Measurements from ENCODE around the gene MDGA2.
"Not testable (repeated sequence)": the region's sequence is repeated elsewhere in the genome, so short reads cannot be mapped to it uniquely, and the experiment has no call there.

The MDGA2 gene

GRCh38 chr14:47297374-47297773, 378.0 kb downstream of the MDGA2 start:
- H3K9ac ChIP-seq (ENCODE audit: low read length), result no peak overlapping the region
- H3K36me3 ChIP-seq (ENCODE audit: control insufficient read depth, insufficient read depth, low read length), result no peaks in the 10 kb centered on the region
- no peak overlapping the region for H3K4me3 ChIP-seq (ENCODE audit: low read length)
- no peaks in the 10 kb centered on the region for H3K4me1 ChIP-seq (ENCODE audit: control insufficient read depth, insufficient read depth, low read length)
- no peaks in the 10 kb centered on the region for H3K9me3 ChIP-seq (ENCODE audit: control insufficient read depth, low read length)
- no peaks in the 10 kb centered on the region for H3K27me3 ChIP-seq (ENCODE audit: control insufficient read depth, insufficient read depth, low read length)

- Histone ChIP-seq H3K4me3 (ENCODE audit: low read length) (no peak overlapping the region), H3K9me3 (ENCODE audit: control insufficient read depth, low read length) (no peaks in the 10 kb centered on the region), H3K9ac (ENCODE audit: low read length) (no peak overlapping the region), H3K36me3 (ENCODE audit: control insufficient read depth, insufficient read depth, low read length) (no peaks in the 10 kb centered on the region), H3K4me1 (ENCODE audit: control insufficient read depth, insufficient read depth, low read length) (no peaks in the 10 kb centered on the region), H3K27me3 (ENCODE audit: control insufficient read depth, insufficient read depth, low read length) (no peaks in the 10 kb centered on the region)
These were observed 391.1 kb downstream of the MDGA2 start for GRCh38 chr14:47284283-47284682.

GRCh38 chr14:47281761-47282160, 393.6 kb downstream of the MDGA2 start:
- H3K4me1 ChIP-seq (ENCODE audit: control insufficient read depth, insufficient read depth, low read length); H3K9ac ChIP-seq (ENCODE audit: low read length); H3K9me3 ChIP-seq (ENCODE audit: control insufficient read depth, low read length); H3K4me3 ChIP-seq (ENCODE audit: low read length); H3K27me3 ChIP-seq (ENCODE audit: control insufficient read depth, insufficient read depth, low read length); H3K36me3 ChIP-seq (ENCODE audit: control insufficient read depth, insufficient read depth, low read length): not testable (repeated sequence)

- Histone ChIP-seq H3K9me3 (ENCODE audit: control insufficient read depth, low read length) (no peaks in the 10 kb centered on the region), H3K4me1 (ENCODE audit: control insufficient read depth, insufficient read depth, low read length) (no peaks in the 10 kb centered on the region), H3K9ac (ENCODE audit: low read length) (no peak overlapping the region), H3K4me3 (ENCODE audit: low read length) (no peak overlapping the region), H3K36me3 (ENCODE audit: control insufficient read depth, insufficient read depth, low read length) (no peaks in the 10 kb centered on the region), H3K27me3 (ENCODE audit: control insufficient read depth, insufficient read depth, low read length) (no peaks in the 10 kb centered on the region)
These were observed 397.1 kb downstream of the MDGA2 start for GRCh38 chr14:47278233-47278842.

GRCh38 chr14:47277703-47278102, 397.7 kb downstream of the MDGA2 start:
- H3K4me1 ChIP-seq (ENCODE audit: control insufficient read depth, insufficient read depth, low read length), result no peaks in the 10 kb centered on the region
- H3K9ac ChIP-seq (ENCODE audit: low read length), result no peak overlapping the region
- H3K27me3 ChIP-seq (ENCODE audit: control insufficient read depth, insufficient read depth, low read length), result no peaks in the 10 kb centered on the region
- H3K9me3 ChIP-seq (ENCODE audit: control insufficient read depth, low read length), result no peaks in the 10 kb centered on the region
- no peaks in the 10 kb centered on the region for H3K36me3 ChIP-seq (ENCODE audit: control insufficient read depth, insufficient read depth, low read length)
- H3K4me3 ChIP-seq (ENCODE audit: low read length), result no peak overlapping the region

- Histone ChIP-seq H3K4me3 (ENCODE audit: low read length) (no peak overlapping the region), H3K4me1 (ENCODE audit: control insufficient read depth, insufficient read depth, low read length) (no peaks in the 10 kb centered on the region), H3K9ac (ENCODE audit: low read length) (no peak overlapping the region), H3K27me3 (ENCODE audit: control insufficient read depth, insufficient read depth, low read length) (no peaks in the 10 kb centered on the region), H3K36me3 (ENCODE audit: control insufficient read depth, insufficient read depth, low read length) (no peaks in the 10 kb centered on the region), H3K9me3 (ENCODE audit: control insufficient read depth, low read length) (no peaks in the 10 kb centered on the region)
These were observed 398.5 kb downstream of the MDGA2 start for GRCh38 chr14:47276931-47277330.

GRCh38 chr14:47273939-47274338, 401.5 kb downstream of the MDGA2 start:
- no peaks in the 10 kb centered on the region for H3K36me3 ChIP-seq (ENCODE audit: control insufficient read depth, insufficient read depth, low read length)
- no peak overlapping the region for H3K9ac ChIP-seq (ENCODE audit: low read length)
- H3K4me1 ChIP-seq (ENCODE audit: control insufficient read depth, insufficient read depth, low read length), result no peaks in the 10 kb centered on the region

GRCh38 chr14:47270715-47271114, 404.7 kb downstream of the MDGA2 start:
- Histone ChIP-seq H3K36me3 (ENCODE audit: control insufficient read depth, insufficient read depth, low read length) (no peaks in the 10 kb centered on the region), H3K27me3 (ENCODE audit: control insufficient read depth, insufficient read depth, low read length) (no peaks in the 10 kb centered on the region), H3K4me3 (ENCODE audit: low read length) (no peak overlapping the region), H3K9me3 (ENCODE audit: control insufficient read depth, low read length) (no peaks in the 10 kb centered on the region), H3K9ac (ENCODE audit: low read length) (no peak overlapping the region), H3K4me1 (ENCODE audit: control insufficient read depth, insufficient read depth, low read length) (no peaks in the 10 kb centered on the region)

More at GRCh38 chr14:47273939-47274338, 401.5 kb downstream of the MDGA2 start:
- Histone ChIP-seq H3K27me3 (ENCODE audit: control insufficient read depth, insufficient read depth, low read length) (no peaks in the 10 kb centered on the region), H3K9me3 (ENCODE audit: control insufficient read depth, low read length) (no peaks in the 10 kb centered on the region), H3K4me3 (ENCODE audit: low read length) (no peak overlapping the region)

GRCh38 chr14:47269756-47270492, 405.5 kb downstream of the MDGA2 start:
- H3K36me3 ChIP-seq (ENCODE audit: control insufficient read depth, insufficient read depth, low read length), result no peaks in the 10 kb centered on the region
- no peaks in the 10 kb centered on the region for H3K27me3 ChIP-seq (ENCODE audit: control insufficient read depth, insufficient read depth, low read length)
- no peak overlapping the region for H3K4me3 ChIP-seq (ENCODE audit: low read length)
- H3K4me1 ChIP-seq (ENCODE audit: control insufficient read depth, insufficient read depth, low read length), result no peaks in the 10 kb centered on the region
- no peaks in the 10 kb centered on the region for H3K9me3 ChIP-seq (ENCODE audit: control insufficient read depth, low read length)
- H3K9ac ChIP-seq (ENCODE audit: low read length), result no peak overlapping the region

GRCh38 chr14:47264842-47265241, 410.6 kb downstream of the MDGA2 start:
- H3K9me3 ChIP-seq (ENCODE audit: control insufficient read depth, low read length), result no peaks in the 10 kb centered on the region
- no peaks in the 10 kb centered on the region for H3K4me1 ChIP-seq (ENCODE audit: control insufficient read depth, insufficient read depth, low read length)
- H3K27me3 ChIP-seq (ENCODE audit: control insufficient read depth, insufficient read depth, low read length), result no peaks in the 10 kb centered on the region
- H3K4me3 ChIP-seq (ENCODE audit: low read length), result no peak overlapping the region
- no peak overlapping the region for H3K9ac ChIP-seq (ENCODE audit: low read length)
- H3K36me3 ChIP-seq (ENCODE audit: control insufficient read depth, insufficient read depth, low read length), result no peaks in the 10 kb centered on the region

- no peaks in the 10 kb centered on the region for H3K36me3 ChIP-seq (ENCODE audit: control insufficient read depth, insufficient read depth, low read length)
- no peaks in the 10 kb centered on the region for H3K27me3 ChIP-seq (ENCODE audit: control insufficient read depth, insufficient read depth, low read length)
- H3K9me3 ChIP-seq (ENCODE audit: control insufficient read depth, low read length), result no peaks in the 10 kb centered on the region
- no peak overlapping the region for H3K9ac ChIP-seq (ENCODE audit: low read length)
- H3K4me3 ChIP-seq (ENCODE audit: low read length), result no peak overlapping the region
- H3K4me1 ChIP-seq (ENCODE audit: control insufficient read depth, insufficient read depth, low read length), result no peaks in the 10 kb centered on the region
These were observed 412.6 kb downstream of the MDGA2 start for GRCh38 chr14:47262801-47263200.

- Histone ChIP-seq H3K4me3 (ENCODE audit: low read length) (no peak overlapping the region), H3K4me1 (ENCODE audit: control insufficient read depth, insufficient read depth, low read length) (no peaks in the 10 kb centered on the region)
These were observed 414.1 kb downstream of the MDGA2 start for GRCh38 chr14:47261350-47261749.

More at GRCh38 chr14:47261350-47261749, 414.1 kb downstream of the MDGA2 start:
- H3K27me3 ChIP-seq (ENCODE audit: control insufficient read depth, insufficient read depth, low read length), result no peaks in the 10 kb centered on the region
- no peaks in the 10 kb centered on the region for H3K9me3 ChIP-seq (ENCODE audit: control insufficient read depth, low read length)
- no peak overlapping the region for H3K9ac ChIP-seq (ENCODE audit: low read length)
- no peaks in the 10 kb centered on the region for H3K36me3 ChIP-seq (ENCODE audit: control insufficient read depth, insufficient read depth, low read length)

Measured in mucosa of stomach (tissue), 1 donor.